HG02973 (cell line): ENCODE results near the gene DOK6.
"Not testable (repeated sequence)": the region's sequence is repeated elsewhere in the genome, so short reads cannot be mapped to it uniquely, and the experiment has no call there.

Source experiments
- ATAC-seq: cut with Tn5 transposase; IDR thresholded peaks from one replicate; pipeline ENCODE4 v1.9.1; 2021; ENCODE audit warnings: moderate library complexity; ENCODE audit not compliant: unreplicated experiment

The DOK6 gene

GRCh38 chr18:69786427-69786826, 385.7 kb downstream of the DOK6 start:
- ATAC-seq: no peak

GRCh38 chr18:69787825-69788547, 387.3 kb downstream of the DOK6 start:
- no peak for ATAC-seq

- ATAC-seq: no peak
These were observed 389.1 kb downstream of the DOK6 start for GRCh38 chr18:69789794-69790193.

- no peak for ATAC-seq
These were observed 390.0 kb downstream of the DOK6 start for GRCh38 chr18:69790649-69791048.

GRCh38 chr18:69795791-69796190, 395.1 kb downstream of the DOK6 start:
- ATAC-seq: no peak

GRCh38 chr18:69804776-69805501, 404.3 kb downstream of the DOK6 start:
- no peak for ATAC-seq

- ATAC-seq: no peak
These were observed 407.7 kb downstream of the DOK6 start for GRCh38 chr18:69808399-69808798.

- ATAC-seq: no peak
These were observed 412.9 kb downstream of the DOK6 start for GRCh38 chr18:69813559-69813958.

- ATAC-seq: no peak
These were observed 414.2 kb downstream of the DOK6 start for GRCh38 chr18:69814861-69815385.

GRCh38 chr18:69817335-69817940, 416.8 kb downstream of the DOK6 start:
- no peak for ATAC-seq

- ATAC-seq: no peak
These were observed 418.8 kb downstream of the DOK6 start for GRCh38 chr18:69819460-69819859.

- ATAC-seq: no peak
These were observed 419.9 kb downstream of the DOK6 start for GRCh38 chr18:69820538-69820937.

GRCh38 chr18:69830189-69830588, 429.5 kb downstream of the DOK6 start:
- ATAC-seq: no peak

GRCh38 chr18:69834980-69835379, 434.3 kb downstream of the DOK6 start:
- ATAC-seq: not testable (repeated sequence)

- no peak for ATAC-seq
These were observed 437.3 kb downstream of the DOK6 start for GRCh38 chr18:69838003-69838402.

GRCh38 chr18:69838620-69839411, 438.1 kb downstream of the DOK6 start:
- peak; percentile 40 for ATAC-seq

GRCh38 chr18:69839497-69839896, 438.8 kb downstream of the DOK6 start:
- no peak for ATAC-seq

- ATAC-seq: no peak
These were observed 439.3 kb downstream of the DOK6 start for GRCh38 chr18:69840001-69840400.

- ATAC-seq: no peak
These were observed 439.8 kb downstream of the DOK6 start for GRCh38 chr18:69840445-69840844.

GRCh38 chr18:69841117-69841516, 440.4 kb downstream of the DOK6 start:
- ATAC-seq: no peak

GRCh38 chr18:69843015-69843414, 442.3 kb downstream of the DOK6 start:
- no peak for ATAC-seq
